PC-9 (cell line): ENCODE results near the gene ZNF512.

ENCODE experiments used
- CTCF ChIP-seq: fragments of 200-600 bp; sonication (generic); conservative IDR thresholded peaks from 2 replicates; pipeline ENCODE4 v1.6.1; 2017; ENCODE audit warnings: mixed run types, antibody characterized with exemption, mild to moderate bottlenecking, moderate library complexity
- EZH2 ChIP-seq: fragments of 200-600 bp; sonication (generic); IDR thresholded peaks from 2 replicates; pipeline ENCODE4 v1.8.0; 2017; ENCODE audit warnings: antibody characterized with exemption, low read depth

GRCh38 chr2:27606611-27607010 is 23.8 kb downstream of the ZNF512 start:
- TF ChIP-seq CTCF (no peak), EZH2 (no peak)
